Fibroblast of skin of right biceps (primary cell): ENCODE data around the gene ZEB2.

Experiments used
- DNase-seq: peaks from one replicate; pipeline ENCODE4 v3.0.0-alpha.2; 2013

The ZEB2 gene

DNA sequence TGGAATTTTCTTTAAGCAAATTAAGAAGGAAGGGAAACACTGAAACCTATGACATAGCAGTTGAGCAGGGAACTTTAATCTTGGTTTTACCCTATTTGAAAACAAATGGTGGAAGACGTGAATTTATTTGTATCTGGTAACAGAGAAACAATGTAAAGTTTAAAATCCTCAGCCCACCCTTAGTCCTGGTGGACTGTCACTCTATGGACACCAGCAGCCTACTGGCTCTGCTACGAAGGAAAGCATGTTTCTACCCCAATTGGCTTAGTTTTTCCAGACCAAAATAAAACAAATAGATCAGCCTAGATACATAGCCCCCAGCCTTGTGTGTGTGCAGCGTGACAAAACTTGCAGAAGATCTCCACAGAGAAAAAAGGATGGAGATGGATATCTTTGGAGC is 7.4 kb downstream of the ZEB2 start:
- no peak for DNase-seq

DNA sequence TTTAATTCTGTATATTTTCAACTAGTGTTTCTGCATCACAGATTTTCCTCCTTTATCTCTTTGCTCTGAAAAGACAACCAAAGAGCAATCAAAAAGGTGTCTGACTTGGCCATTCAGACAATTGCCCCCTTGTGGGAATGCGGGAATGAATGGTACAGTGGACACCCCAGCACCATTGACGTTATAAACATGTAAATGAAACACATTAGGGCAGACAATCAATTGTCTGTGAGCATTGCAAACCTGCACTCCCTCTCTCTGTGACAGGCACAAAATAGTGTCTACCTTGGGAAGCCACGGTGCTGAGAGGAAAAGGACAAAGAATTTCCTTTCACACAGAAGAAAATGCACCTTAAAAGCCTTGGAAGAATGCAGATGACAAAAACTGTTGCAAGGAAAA is 8.0 kb downstream of the ZEB2 start:
- DNase-seq, result no peak

DNA sequence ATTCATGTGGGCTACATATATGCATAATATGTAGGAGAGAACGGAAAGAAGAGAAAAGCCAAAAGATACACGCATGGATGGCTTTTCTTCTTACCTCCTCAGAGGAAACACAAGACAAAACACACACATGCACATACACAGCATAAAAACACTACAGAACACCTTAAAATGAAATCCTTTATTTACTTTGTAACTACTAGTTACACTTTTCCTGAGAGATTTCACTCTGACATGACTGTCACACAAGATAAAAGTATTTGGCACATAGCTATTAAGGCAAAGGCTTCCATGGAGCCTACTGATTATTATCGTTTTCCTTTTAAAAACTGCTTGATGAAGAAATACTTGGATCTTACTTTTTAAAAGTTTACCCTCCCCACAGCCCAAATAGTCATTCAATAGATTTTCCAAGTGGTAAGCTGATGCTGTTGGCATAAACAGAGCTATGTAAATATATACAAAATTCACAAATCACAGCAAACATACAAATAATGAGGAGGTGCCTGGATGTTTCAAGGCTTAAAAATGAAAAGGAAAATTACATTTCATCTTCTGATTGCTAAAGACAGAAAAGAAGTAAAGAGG is 8.6 kb downstream of the ZEB2 start:
- no peak for DNase-seq

DNA sequence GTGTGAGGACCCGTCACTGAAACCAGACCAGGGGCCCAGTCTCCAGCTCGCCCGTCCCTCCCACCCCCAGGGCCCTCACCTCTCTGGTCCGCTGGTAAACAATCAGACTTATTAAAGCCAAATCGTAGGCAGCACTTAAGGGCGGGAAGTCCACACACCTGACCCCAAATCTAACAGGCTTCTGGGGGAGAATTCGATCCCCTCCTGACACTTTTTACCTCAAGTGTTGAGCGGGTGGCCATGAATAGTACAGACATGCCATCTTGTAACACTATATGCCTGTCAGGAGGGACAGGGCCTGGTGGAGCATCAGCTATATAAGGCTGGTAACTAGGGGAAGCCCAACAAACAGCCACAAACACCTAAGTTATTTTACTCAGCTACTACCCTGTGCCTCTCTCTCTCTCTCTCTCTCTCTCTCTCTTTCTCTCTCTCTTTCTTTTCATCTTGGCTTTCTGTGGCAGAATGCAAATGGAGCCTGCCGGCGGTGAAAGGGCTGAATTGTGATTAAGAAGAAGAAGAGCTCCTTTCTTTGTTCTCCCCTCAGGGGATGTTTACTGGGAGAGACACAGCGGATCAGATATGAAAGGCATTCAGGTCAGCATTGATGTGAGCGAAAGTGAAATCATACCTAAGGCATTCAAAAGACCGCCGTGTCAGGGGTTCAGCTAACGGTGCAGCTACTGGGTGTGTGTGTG is 9.5 kb downstream of the ZEB2 start:
- peak; percentile 83 for DNase-seq

- no peak for DNase-seq
Observed at GRCh38 chr2:144509879-144510221, 10.1 kb downstream of the ZEB2 start.

DNA sequence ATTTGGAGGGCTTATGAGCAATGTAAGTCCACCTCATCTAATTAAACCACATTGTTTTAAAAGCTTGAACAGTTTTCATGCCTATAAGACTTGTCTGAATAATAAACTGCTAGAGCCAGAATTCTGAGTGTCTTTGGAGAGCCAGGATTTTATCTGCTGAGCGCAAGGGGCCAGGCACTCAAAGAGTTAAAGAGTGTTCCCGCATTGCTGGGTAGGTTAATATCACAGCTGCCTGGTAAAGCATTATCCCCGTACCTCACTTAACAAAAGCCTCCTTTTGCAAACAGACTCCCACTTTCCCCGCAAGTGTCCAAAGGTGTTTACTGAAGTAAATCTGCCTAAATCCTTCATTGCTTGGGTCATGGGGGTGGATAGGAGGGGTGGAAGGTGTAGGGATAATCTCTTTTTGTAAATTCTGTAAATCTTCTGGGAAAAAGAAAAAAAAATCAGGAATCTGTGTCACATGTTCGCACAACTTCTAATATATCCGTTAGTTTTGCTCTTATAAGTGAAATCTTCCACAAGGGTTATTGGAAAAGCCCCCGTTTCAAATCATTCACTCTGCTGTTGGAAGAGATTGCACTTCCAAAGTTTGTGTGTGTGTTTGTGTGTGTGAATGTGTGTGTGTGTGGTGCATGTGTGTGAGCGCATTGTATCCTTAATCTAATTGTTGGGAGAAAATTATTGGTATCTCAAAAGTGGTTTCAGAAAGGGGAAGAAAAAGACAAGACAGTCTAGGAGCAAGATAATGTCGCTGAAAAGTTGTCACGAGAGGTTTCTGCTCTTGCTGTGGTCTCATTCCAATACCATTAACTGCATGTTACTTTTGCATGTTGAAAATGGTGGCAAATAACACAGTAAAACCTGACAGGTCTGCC is 10.7 kb downstream of the ZEB2 start:
- DNase-seq, result peak; percentile 41

GRCh38 chr2:144508172-144508851 is 11.6 kb downstream of the ZEB2 start:
- no peak for DNase-seq

GRCh38 chr2:144507441-144508171 is 12.3 kb downstream of the ZEB2 start:
- no peak for DNase-seq

GRCh38 chr2:144505245-144505831 is 14.6 kb downstream of the ZEB2 start:
- DNase-seq, result no peak

GRCh38 chr2:144504218-144504641 is 15.7 kb downstream of the ZEB2 start:
- DNase-seq, result no peak

GRCh38 chr2:144503242-144503641 is 16.7 kb downstream of the ZEB2 start:
- DNase-seq, result no peak

DNA sequence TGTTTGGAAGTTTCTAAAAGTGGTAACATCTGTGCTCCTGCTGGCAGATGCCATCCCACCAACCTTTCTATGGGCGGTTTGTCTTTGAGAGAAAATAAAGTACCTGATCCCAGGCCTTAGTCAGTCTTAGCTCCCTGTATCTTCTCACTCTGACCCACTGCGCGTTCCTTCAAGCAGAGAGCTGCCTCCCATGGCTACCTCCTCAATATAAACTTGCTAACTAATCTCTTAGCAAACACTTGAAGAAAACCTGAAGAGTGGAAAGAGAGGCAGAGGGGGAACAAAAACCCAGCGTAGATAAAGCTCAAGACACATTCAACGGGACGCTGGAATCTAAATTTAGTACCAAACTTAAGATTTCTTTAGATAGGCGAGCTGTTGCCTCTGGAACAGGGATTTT is 17.6 kb downstream of the ZEB2 start:
- no peak for DNase-seq

DNA sequence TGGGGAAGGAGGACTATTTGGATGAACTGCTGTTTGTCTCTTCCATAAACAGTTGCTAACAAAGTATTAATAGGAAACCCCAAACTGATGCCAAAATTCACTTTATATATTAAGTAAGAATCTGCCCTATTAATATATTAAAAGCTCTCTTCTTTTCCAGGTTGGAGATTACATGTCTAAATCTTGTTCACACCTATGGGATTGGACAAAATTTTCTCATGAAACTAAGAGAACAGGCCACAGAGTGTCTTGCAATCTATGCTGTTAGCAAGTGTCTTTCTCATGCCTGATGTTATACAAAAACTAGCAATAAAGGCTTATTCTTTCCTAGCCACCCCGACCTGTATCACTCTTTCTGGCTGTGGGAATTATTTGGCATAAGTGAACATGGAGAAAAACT is 18.3 kb downstream of the ZEB2 start:
- no peak for DNase-seq

- peak; percentile 64 for DNase-seq
Observed at GRCh38 chr2:144501118-144501517, 18.8 kb downstream of the ZEB2 start.

- no peak for DNase-seq
Observed at GRCh38 chr2:144500563-144500962, 19.4 kb downstream of the ZEB2 start.

DNA sequence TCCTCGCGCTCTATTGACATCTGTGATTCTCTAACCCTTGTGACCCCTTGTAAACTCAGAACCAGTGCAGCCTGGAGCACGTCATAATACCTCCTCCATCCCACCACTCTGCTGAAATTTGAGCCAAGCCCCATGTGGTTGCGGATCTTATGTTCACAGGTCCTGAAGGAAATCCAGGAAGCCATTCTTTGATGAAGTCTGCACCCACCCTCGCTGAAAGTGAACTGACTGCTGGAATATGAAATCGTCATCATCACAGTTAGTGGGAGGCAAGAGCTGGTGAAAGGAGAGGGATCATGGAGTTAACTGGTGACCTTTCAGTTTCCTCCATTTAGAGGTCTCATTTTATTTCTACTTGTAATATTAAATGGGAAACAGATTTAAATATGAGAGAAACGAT is 21.6 kb downstream of the ZEB2 start:
- no peak for DNase-seq

- no peak for DNase-seq
Observed at GRCh38 chr2:144496977-144497598, 22.8 kb downstream of the ZEB2 start.

- peak; percentile 26 for DNase-seq
Observed at GRCh38 chr2:144496092-144496976, 23.6 kb downstream of the ZEB2 start.

DNA sequence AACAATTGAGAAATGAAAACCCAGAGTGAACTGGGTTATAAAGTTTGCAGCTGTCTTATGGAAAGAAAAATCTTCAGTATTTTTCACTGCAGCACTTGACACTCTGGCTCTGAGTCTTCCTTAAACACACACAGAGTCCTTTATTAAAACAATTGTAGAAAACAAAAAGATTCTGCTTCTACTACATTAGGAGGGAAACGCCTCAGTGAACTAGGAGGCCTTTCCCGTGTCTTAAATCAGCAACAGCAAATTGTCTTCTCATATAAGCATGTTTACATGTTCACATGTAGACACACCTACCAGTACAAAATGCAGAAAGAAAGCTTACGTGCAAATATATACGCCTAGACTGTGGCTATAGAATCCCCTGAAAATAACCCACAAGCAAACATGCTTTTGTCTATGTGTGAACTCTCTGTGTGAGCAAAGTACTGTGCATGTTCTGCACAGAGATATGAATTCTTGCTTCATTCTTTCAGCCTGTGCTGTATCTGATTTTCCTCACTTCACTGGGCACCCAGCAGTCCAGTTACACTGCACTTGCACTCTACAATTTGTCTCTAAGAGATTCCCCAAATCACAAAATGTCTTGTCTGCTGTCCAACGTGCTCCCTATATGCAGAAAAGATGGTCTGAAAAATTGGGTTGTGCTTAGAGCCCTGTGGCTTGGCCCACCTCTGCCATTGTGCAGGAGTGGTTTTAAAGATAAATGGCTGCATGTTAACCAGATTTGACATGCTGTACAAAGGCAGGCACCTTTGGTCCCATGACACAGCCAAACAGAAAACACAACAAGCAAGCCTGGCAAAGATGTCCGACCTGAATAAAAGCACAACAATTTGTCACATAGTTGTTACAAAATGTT is 24.5 kb downstream of the ZEB2 start:
- DNase-seq, result no peak
